ENCODE measurements around the gene CLUH. TPM values are rescaled to one million over a fixed set of nuclear protein-coding genes. Genes with fewer than 3 reads are reported as not detected.
"Not testable (repeated sequence)": the region's sequence is repeated elsewhere in the genome, so short reads cannot be mapped to it uniquely, and the experiment has no call there.

The CLUH gene
- total RNA-seq, 6 experiments from 2014 or later = 42.7 to 62.9 (median 48.6) TPM

- H3K36me3 Mint-ChIP-seq (ENCODE audit: low read depth) = 0 out of 2 replicates have a peak, but pooled peaks cover 5% of the 10 kb centered on the region
- TF ChIP-seq CTCF (IDR thresholded peaks at IDR 0.05) = no peak
- no peak overlapping the region for H3K4me3 Mint-ChIP-seq
- H3K27ac Mint-ChIP-seq = no peak overlapping the region
- H3K9me3 Mint-ChIP-seq = no peaks in the 10 kb centered on the region
- peaks cover 2% of the 10 kb centered on the region; the same call in 1 of the 2 replicates for H3K27me3 Mint-ChIP-seq (ENCODE audit: insufficient read depth)
- H3K4me1 Mint-ChIP-seq (ENCODE audit: low read depth) = peaks cover 1% of the 10 kb centered on the region; the same call in 1 of the 2 replicates
- DNase-seq = no peak
Observed at GRCh38 chr17:2700030-2700490, 11.5 kb downstream of the CLUH start.

GRCh38 chr17:2699216-2699805 lies 12.3 kb downstream of the CLUH start:
- H3K27ac Mint-ChIP-seq; H3K4me3 Mint-ChIP-seq; H3K4me1 Mint-ChIP-seq (ENCODE audit: low read depth); H3K36me3 Mint-ChIP-seq (ENCODE audit: low read depth); DNase-seq; H3K9me3 Mint-ChIP-seq; H3K27me3 Mint-ChIP-seq (ENCODE audit: insufficient read depth): not testable (repeated sequence)

DNA sequence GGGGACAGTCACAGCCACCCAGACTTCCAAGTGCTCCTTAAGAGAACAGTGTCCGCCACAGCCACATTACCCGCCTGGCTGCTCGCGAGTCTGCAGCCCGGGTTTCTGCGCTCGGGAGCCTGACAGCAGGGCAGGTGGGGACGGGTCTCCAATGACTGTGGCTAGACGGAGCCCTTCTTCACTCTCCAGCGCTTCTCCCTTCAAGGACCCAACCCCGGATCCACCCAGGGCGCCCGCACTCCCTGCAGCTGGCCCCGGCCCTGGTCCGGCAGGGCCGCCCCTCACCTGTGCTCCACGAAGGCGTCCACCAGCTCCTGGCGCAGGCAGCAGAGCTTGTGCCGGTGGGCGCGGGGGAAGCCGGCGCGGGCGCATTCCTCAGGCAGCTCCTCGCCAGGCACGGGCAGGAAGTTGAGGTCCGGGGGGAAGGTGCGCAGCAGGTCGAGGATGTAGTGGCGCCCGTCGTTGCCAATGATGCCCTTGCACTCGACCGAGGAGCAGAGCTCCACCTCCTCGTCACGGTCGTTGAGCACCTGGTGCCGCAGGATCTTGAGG lies 13.9 kb downstream of the CLUH start:
- Mint-ChIP-seq H3K9me3 (no peaks in the 10 kb centered on the region), H3K27ac (no peak overlapping the region), H3K27me3 (ENCODE audit: insufficient read depth) (peaks cover 2% of the 10 kb centered on the region; the same call in 1 of the 2 replicates), H3K36me3 (ENCODE audit: low read depth) (0 out of 2 replicates have a peak, but pooled peaks cover 4% of the 10 kb centered on the region), H3K4me1 (ENCODE audit: low read depth) (no peaks in the 10 kb centered on the region), H3K4me3 (no peak overlapping the region)
- no peak for DNase-seq
- no peak for TF ChIP-seq CTCF (IDR thresholded peaks at IDR 0.05)

DNA sequence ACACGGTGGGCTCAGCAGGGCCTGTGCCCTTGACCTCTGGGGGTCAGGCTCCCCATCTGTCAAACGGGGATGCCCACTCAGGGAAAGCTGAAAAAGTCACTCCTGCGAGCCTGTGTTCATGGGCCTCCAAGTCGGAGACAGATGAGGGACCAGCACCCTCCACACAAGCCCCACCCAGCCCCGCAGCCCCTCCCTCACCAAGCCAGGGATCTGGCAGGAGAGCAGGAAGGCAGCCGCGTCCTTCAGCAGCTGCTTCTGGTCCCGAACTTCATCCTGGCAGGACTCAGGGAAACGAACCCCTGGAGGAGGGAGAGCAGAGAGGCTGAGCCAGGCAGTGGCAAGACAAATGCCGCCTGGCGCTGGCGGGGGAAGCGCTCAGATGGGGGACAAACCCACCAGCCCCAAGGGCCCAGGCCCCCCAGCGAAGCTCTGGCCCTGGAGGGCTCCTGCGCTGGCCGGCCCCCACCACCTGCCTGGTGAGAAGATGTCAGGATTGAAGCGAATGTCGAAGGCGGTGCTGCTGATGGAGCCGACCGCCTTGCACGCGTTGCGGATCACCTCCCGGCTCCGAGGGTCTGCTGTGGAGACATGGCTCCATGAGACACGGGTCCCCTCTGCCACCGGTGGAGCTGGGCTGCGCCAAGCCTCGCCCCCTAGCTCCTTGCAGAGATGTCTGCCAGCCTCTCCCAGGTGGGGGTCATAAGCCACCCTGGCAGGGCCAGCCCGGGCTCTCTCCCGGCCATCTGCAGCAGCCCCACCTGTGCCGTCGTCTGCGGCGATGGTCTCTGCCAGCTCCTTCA lies 15.4 kb downstream of the CLUH start:
- Mint-ChIP-seq H3K9me3 (no peaks in the 10 kb centered on the region), H3K4me3 (no peak overlapping the region), H3K27me3 (ENCODE audit: insufficient read depth) (peaks cover 2% of the 10 kb centered on the region), H3K27ac (no peak overlapping the region), H3K4me1 (ENCODE audit: low read depth) (no peaks in the 10 kb centered on the region), H3K36me3 (ENCODE audit: low read depth) (no peaks in the 10 kb centered on the region)
- no peak for DNase-seq
- no peak for TF ChIP-seq CTCF (IDR thresholded peaks at IDR 0.05)

GRCh38 chr17:2695243-2695960 lies 16.2 kb downstream of the CLUH start:
- TF ChIP-seq CTCF (IDR thresholded peaks at IDR 0.05) = no peak
- no peak for DNase-seq
- Mint-ChIP-seq H3K4me1 (ENCODE audit: low read depth) (no peaks in the 10 kb centered on the region), H3K27ac (no peak overlapping the region), H3K9me3 (no peaks in the 10 kb centered on the region), H3K36me3 (ENCODE audit: low read depth) (no peaks in the 10 kb centered on the region), H3K4me3 (no peak overlapping the region), H3K27me3 (ENCODE audit: insufficient read depth) (peaks cover 4% of the 10 kb centered on the region)
